HG03039 (cell line): Measurements from ENCODE around the gene SLC8A1.

Experiments
- ATAC-seq: cut with Tn5 transposase; IDR thresholded peaks from one replicate; pipeline ENCODE4 v1.9.1; 2021; ENCODE audit warnings: mild to moderate bottlenecking, moderate library complexity; ENCODE audit not compliant: unreplicated experiment

Gene SLC8A1

DNA sequence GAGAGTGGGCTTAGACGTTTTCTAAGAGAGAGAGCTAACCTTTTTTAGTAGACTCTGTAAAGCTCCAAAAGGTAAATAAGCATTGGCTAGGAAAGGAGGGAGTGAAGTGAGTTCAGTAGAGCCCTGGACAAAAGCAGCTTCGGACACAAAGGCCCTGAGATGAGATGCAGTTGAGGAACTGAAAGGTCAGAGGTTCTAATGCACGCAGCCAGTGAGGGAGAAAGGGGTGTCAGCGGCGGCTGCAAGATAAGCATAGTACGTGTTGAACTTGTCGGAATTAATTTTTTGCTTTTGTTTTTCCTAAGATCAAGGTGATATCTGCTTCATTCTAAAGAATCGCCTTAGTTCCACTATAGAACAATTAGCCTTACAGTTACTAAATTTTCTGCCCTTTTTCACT, 11.2 kb upstream of the SLC8A1 start:
- no peak for ATAC-seq

DNA sequence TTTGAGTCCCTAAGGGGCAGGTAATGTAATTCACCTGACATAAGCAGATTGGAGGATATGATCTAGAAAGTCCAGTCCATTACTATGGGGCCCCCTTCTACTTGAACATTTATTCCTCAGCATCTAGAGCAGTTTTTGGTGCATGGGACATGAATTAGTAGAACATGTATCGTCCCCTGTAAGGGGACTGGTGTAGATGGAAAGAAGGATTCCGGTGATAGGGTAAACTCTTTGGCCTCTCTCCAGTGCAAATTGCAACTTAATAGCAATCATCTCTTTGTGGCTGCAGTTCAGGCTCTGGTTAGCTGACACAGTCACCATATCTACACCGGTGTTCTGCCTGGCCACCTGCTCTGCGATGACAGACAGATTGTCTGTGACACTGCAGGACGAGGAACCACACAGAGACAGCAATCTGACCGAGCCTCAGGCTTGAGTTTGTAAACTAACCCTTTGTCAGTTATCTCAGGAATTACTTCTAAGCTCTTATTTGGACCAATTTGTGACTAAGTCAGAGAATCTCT, 6.4 kb upstream of the SLC8A1 start:
- no peak for ATAC-seq

DNA sequence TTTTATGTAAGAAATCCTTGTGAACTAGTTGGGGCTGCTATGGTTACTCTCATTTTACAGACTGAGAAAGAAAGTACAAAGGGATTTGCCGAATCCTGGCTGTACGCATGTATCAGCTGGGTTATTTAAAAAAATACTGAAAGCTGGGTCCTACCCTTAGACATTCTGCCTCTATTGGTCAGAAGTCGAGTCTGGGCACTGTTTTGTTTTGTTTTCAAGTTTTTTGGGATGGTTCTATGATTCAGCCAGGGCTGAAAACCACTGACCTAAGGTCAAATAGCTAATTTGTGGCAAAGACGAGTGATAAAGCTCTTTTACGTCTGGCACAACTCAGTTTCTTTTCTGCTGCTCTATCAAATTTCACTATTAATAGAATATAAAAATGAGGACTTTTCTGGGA, 5.9 kb upstream of the SLC8A1 start:
- no peak for ATAC-seq

DNA sequence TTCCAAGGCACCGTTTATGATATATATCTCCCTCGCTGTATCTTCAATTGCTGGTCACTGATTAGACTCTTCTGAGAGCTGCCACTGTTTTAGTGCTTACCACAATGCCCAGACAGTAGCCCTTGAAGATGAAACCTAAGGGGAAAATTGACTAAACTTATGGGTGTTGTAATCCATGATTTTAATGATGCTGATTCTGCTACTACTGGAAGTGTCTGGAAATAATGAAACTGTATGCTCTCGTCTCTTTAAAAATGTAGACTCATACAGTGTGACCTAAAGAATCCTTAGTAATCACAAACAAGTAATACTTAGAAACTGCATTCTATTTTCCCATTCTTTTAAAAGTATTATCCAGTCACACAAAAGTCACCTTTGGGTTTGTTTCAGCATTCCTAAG, 5.5 kb upstream of the SLC8A1 start:
- ATAC-seq = no peak

DNA sequence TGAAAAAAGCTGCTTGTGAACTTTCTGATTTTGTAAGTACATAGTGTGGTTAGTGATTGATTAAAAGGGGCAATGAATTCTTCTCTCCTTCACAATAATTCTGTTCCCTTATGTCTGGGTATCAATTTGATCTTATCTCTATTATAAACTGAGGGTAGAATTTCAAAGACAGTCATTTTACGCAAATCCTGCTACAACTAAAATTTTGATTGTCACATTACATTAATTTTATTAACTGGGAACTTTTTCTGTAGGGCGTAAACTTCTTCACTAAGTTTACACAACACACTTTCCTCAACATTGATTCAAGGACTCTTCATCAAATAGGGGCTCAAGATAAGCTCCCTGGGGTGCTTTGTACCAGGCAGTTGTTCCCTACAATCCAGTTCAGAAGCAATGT, 5.0 kb upstream of the SLC8A1 start:
- ATAC-seq = no peak

GRCh38 chr2:40455661-40456060, 3.8 kb upstream of the SLC8A1 start:
- ATAC-seq = no peak

GRCh38 chr2:40454321-40454720, 2.4 kb upstream of the SLC8A1 start:
- ATAC-seq = no peak

DNA sequence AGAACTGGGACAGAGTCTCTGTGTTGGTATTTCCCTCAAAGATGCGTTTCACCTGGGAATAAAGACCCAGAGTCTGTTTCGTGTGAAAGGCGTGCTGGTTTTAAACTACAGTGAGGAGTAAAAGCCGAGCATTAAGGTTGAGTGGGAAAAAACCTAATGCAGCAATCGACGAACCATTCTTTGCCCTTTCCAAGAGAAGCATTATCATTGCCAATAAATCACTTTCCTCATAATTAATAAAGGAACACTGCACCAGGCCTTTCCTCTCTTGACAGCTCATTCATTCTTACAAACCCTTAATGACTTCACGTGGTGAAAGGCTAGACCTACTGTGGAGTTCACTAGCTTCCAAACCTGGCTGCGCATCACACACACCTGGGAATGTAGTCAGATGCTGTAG, 896 bp upstream of the SLC8A1 start:
- ATAC-seq = no peak

DNA sequence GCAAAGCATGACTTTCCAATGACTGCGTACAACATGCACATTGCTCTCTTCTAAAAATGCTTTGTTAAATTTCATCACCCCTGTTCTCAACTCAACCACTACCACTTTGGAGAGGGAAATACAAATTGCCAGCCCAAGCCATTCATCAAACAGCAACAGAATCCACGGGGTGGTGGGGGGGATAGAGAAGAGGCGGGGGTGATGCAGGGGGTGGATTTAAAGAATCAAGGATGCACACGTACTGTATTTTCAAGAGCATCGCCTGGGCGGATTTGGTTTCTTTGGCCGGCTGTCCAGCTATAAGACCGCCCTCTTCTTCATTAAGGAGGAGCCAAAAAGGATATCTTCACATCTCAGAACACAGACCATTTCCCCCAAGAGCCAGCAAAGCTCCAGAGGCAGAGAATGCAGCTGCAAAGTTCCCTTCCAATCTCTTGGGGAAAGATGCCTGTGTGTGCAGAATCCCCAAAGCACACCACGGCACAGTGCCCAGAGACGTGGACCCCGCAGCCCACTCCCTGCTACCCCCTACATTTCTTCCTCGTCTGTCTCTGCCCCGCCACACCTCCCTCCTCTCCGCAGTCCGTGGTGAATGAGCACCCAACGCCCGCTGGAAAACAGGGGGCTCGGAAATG, 977 bp downstream of the SLC8A1 start:
- no peak for ATAC-seq

GRCh38 chr2:40450066-40450795, 1.7 kb downstream of the SLC8A1 start:
- no peak for ATAC-seq

DNA sequence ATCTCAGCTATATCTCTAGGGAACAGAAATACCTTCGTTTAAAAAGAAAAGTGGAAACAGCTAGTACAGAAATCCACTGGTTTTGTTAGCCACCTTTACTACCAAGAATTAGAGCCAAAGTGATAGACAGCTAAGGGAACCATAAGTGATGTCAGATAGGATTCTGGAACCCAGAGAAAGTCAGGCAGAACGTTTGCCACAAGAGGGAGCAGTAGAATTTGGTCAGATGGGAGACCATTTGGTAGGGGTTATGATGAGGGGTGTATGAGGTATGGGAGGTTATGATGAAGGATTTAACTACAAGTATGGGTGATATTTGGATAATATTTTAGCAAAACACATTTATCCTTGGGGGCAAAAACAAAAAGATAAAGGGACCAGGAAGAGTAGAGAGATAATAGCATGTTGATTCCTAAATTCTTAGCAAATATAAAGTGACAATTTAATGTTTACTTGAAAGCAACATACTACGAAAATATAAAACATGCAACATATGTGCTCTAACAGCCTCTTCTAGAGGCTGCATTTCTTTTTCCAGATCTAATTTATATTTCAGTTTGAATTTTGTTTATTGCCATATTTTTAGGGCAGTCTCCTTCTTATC, 3.3 kb downstream of the SLC8A1 start:
- no peak for ATAC-seq

DNA sequence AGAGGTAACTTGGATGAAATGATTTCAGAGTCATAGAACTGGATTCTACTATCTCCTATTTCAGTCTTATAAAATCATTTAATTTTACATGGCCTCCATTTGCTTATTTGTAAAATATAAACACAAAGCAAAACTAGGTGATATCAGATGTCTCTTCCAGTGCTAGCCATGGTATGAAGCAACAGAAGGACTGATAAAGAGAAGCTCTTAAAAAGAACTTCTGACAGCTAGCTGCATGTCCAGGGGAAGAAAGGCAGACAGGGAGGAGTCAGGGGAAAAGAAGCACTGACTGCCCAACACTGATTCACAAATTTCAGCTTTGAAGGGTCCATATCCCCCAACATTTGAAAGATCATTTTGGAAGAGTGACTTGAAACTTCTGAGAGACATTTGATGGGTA, 6.4 kb downstream of the SLC8A1 start:
- ATAC-seq = no peak

DNA sequence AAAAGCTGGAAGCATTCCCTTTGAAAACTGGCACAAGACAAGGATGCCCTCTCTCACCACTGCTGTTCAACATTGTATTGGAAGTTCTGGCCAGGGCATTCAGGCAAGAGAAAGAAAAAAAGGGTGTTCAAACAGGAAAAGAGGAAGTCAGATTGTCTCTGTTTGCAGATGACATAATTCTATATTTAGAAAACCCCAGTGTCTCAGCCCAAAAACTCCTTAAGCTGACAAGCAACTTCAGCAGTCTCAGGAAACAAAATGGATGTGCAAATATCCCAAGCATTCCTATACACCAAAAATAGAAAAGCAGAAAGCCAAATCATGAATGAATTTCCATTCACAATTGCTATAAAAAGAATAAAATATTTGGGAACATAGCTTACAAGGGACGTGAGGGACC, 11.1 kb downstream of the SLC8A1 start:
- ATAC-seq = no peak

DNA sequence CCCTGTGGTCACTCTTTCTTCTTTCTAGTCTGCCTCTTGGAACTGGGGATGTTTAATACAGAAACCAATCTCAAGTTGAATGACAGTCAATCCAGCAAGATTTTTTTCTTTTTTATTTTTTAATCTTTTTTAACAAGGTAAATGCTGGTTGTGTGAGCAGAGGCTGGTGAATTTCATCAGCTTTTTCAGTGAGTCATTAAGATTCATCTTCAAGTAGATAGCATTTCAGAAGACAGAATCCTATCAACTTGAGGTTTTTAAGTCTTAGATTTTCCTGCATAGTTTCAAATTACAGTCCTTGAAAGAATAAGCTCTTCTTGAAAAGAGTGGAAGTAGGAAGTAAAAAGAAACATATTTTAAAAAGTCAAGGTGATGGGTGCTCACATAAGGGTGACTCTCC, 12.4 kb downstream of the SLC8A1 start:
- no peak for ATAC-seq

GRCh38 chr2:40436093-40436475, 15.8 kb downstream of the SLC8A1 start:
- ATAC-seq = no peak

GRCh38 chr2:40435426-40436092, 16.3 kb downstream of the SLC8A1 start:
- ATAC-seq = no peak

DNA sequence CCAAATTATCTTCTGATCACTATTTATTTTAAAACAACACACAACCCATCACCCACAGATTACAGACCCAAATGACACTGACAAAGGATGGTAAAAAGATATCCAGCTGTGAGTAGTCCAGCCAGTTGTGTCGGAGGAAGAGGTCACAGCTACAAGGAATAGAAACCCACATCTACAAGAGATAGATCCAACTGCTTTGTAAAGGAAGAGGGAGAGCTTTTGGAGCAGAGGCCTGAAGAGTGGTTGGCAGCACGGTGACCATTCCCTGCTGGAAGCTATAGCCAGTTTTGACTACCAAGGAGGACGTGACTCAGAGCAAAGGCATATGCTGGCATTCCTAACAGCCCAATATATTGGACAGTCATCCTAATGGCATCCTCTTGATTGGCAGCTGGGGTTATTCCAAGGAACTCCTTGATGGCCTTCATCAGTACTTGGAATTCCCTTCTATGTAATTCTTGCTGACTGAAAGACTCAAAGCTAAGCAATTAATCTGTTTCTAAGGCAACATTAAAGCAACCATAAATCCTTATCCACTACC, 17.1 kb downstream of the SLC8A1 start:
- ATAC-seq = no peak

- no peak for ATAC-seq
Measured at GRCh38 chr2:40433736-40434135, 18.2 kb downstream of the SLC8A1 start.

DNA sequence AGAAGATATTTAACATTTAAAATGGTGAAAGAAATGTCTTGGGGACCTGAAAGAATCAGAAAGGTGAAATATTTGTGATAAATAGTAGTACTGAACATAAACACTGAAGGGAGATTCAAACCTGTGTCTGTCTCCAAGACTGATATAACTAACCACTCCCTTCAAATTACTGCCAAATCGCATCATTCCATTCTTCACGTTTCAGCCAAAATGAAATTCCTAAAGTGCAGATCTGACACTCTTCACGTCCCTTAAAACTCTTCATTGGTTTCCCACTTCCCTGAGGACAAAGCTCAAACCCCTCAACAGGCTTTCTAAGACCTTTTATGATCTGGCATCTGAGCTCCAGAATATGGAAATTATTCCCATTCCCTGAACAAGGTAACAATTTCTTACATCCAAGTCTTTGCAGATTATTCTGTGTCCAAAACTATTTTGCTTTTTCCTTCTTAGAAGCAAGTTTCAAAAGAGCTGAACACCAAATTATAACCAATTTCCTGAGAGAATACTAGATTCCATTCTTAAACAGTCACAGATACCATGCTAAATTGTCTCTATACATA, 18.9 kb downstream of the SLC8A1 start:
- no peak for ATAC-seq

GRCh38 chr2:40431600-40431955, 20.3 kb downstream of the SLC8A1 start:
- no peak for ATAC-seq
